ENCODE results near the gene DBN1.
A peak's percentile ranks its signal among the peaks of the same experiment; 100 is the strongest.

Gene DBN1

DNA sequence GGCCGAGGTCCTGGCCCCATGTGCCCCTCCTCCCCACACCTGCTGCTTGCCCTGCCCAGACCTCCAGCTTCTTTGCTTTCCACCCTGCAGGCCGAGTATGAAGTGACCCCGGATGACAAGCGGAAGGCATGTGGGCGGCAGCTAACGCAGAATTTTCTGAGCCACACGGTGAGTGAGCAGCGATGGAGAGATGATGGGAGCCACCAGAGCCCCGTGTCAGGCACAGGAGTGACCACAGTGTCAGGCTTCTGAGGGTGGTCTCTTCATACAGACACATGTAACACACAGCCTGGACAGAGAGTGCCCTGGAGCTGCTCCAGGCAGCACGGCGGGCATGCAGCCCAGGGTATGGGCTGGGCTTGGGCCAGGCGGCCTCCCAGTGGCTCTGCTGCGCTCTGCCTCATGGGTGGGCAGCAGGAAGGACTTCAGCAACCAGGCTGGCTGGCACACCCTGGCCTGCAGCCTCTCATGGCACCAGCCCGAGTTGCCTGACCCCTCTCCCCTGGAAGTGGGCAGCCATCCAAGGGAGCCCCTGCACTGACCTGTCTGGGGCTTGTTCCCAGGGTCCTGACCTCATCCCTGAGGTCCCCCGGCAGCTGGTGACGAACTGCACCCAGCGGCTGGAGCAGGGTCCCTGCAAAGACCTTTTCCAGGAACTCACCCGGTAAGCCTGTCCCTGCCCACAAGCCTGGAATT, 41.1 kb downstream of the DBN1 start:
- TF ChIP-seq EZH2 (IDR thresholded peaks at IDR 0.05; ENCODE audit: borderline replicate concordance, low read depth, low read length, severe bottlenecking): no peak
- TF ChIP-seq, protein P1, sequence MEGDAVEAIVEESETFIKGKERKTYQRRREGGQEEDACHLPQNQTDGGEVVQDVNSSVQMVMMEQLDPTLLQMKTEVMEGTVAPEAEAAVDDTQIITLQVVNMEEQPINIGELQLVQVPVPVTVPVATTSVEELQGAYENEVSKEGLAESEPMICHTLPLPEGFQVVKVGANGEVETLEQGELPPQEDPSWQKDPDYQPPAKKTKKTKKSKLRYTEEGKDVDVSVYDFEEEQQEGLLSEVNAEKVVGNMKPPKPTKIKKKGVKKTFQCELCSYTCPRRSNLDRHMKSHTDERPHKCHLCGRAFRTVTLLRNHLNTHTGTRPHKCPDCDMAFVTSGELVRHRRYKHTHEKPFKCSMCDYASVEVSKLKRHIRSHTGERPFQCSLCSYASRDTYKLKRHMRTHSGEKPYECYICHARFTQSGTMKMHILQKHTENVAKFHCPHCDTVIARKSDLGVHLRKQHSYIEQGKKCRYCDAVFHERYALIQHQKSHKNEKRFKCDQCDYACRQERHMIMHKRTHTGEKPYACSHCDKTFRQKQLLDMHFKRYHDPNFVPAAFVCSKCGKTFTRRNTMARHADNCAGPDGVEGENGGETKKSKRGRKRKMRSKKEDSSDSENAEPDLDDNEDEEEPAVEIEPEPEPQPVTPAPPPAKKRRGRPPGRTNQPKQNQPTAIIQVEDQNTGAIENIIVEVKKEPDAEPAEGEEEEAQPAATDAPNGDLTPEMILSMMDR (IDR thresholded peaks at IDR 0.05; ENCODE audit: borderline replicate concordance, extremely low read depth, low read length, poor library complexity, severe bottlenecking): no peak
- peaks cover 55% of the 10 kb centered on the region for H3K4me1 ChIP-seq (ENCODE audit: insufficient read depth, low read length)
- H3K27me3 ChIP-seq (ENCODE audit: insufficient read depth, low read length, poor library complexity): no peaks in the 10 kb centered on the region
- H3K27ac ChIP-seq (ENCODE audit: low read length): peak overlapping the region; percentile 78
- H3K79me2 ChIP-seq (ENCODE audit: insufficient read depth, low read length): peaks cover 38% of the 10 kb centered on the region
- DNase-seq (no peak), ATAC-seq (ENCODE audit: insufficient read depth, low read depth) (no peak)
- H4K20me1 ChIP-seq (ENCODE audit: insufficient read depth, low read length): peaks cover 68% of the 10 kb centered on the region
- peak overlapping the region; percentile 45 for H3K9ac ChIP-seq (ENCODE audit: low read depth, low read length)
- peaks cover 74% of the 10 kb centered on the region for H3K36me3 ChIP-seq (ENCODE audit: insufficient read depth, low read length)
- no peaks in the 10 kb centered on the region for H3K9me3 ChIP-seq (ENCODE audit: insufficient read depth, low read length, severe bottlenecking)
- peak overlapping the region; percentile 49 for H3K4me2 ChIP-seq (ENCODE audit: insufficient read depth, low read length)
- H2AFZ ChIP-seq (ENCODE audit: low read depth, low read length): no peak overlapping the region
- H3K4me3 ChIP-seq (ENCODE audit: low read depth in 1 of 2, low read length in 2 of 2): no peak overlapping the region

DNA sequence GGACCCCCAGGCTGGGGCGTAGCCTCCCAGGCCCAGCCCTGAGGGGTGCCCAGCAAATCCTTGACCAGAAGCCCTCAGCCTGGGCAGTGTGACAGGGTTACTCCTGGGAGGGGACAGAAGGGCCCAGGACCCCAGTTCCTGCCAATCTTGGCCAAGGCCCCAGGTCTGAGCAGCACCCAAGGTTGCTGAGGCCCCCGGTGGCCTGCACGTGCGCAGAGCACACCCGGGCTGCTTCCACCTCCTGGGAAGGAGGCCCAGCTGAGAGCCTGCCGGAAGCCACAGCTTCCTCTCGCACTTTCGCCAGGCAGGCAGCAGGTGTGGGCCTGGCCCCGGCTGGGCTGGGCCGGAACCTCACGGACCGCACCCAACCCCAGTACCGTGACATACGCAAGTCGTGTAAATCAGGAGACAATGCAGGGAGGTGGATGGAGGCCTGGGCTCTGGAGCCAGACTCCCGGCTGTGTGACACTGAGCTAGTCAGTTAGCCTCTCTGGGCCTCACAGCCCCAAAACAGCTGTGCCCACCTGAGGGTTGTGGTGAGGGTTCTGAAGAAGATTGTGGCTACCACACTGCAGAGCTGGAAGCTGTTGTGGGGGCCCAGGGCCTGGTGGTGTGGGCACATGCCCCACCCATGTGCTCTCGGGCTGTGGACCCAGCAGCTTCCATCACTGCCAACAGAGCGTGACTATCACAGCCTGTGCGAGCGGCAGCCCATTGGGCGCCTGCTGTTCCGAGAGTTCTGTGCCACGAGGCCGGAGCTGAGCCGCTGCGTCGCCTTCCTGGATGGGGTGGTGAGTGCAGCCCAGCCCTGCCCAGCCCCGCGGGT, 41.9 kb downstream of the DBN1 start:
- peak overlapping the region in 1 of 2 experiments; percentile 13; a peak in 1 of 4 replicates for H3K4me3 ChIP-seq (ENCODE audit: low read depth in 1 of 2, low read length in 2 of 2)
- TF ChIP-seq, protein P1 (IDR thresholded peaks at IDR 0.05; ENCODE audit: borderline replicate concordance, extremely low read depth, low read length, poor library complexity, severe bottlenecking): peak; percentile 3
- TF ChIP-seq EZH2 (IDR thresholded peaks at IDR 0.05; ENCODE audit: borderline replicate concordance, low read depth, low read length, severe bottlenecking): no peak
- DNase-seq (peak; percentile 92), ATAC-seq (ENCODE audit: insufficient read depth, low read depth) (peak; percentile 71)
- H3K4me2 ChIP-seq (ENCODE audit: insufficient read depth, low read length): peak overlapping the region; percentile 49
- H3K36me3 ChIP-seq (ENCODE audit: insufficient read depth, low read length): peaks cover 69% of the 10 kb centered on the region
- H3K27me3 ChIP-seq (ENCODE audit: insufficient read depth, low read length, poor library complexity): no peaks in the 10 kb centered on the region
- H4K20me1 ChIP-seq (ENCODE audit: insufficient read depth, low read length): peaks cover 70% of the 10 kb centered on the region
- H3K9ac ChIP-seq (ENCODE audit: low read depth, low read length): peak overlapping the region; percentile 45
- H3K4me1 ChIP-seq (ENCODE audit: insufficient read depth, low read length): peaks cover 60% of the 10 kb centered on the region
- H2AFZ ChIP-seq (ENCODE audit: low read depth, low read length): no peak overlapping the region
- H3K9me3 ChIP-seq (ENCODE audit: insufficient read depth, low read length, severe bottlenecking): no peaks in the 10 kb centered on the region
- peak overlapping the region; percentile 78 for H3K27ac ChIP-seq (ENCODE audit: low read length)
- peaks cover 45% of the 10 kb centered on the region for H3K79me2 ChIP-seq (ENCODE audit: insufficient read depth, low read length)

DNA sequence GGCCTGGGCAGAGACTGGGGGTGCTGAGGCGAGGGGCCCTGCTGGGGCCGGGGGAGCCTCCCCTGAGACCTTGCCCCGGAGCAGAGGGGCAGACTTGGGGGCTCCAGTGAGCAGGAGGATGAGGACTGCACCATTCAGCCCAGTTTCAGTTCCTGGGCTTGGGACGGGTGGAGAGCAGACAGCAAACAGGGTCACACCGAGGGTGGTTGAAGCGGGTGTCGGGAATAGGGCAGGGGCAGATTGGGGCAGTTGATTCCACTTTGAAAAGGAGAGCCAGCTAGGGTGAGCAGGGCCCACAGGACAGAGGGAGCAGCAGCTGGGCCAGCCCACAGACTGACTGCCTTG, 42.5 kb downstream of the DBN1 start:
- peaks cover 60% of the 10 kb centered on the region for H3K4me1 ChIP-seq (ENCODE audit: insufficient read depth, low read length)
- DNase-seq (no peak), ATAC-seq (ENCODE audit: insufficient read depth, low read depth) (peak; percentile 2; the same call in 1 of the 3 replicates)
- TF ChIP-seq, protein P1 (IDR thresholded peaks at IDR 0.05; ENCODE audit: borderline replicate concordance, extremely low read depth, low read length, poor library complexity, severe bottlenecking): no peak
- no peak for TF ChIP-seq EZH2 (IDR thresholded peaks at IDR 0.05; ENCODE audit: borderline replicate concordance, low read depth, low read length, severe bottlenecking)
- H3K9me3 ChIP-seq (ENCODE audit: insufficient read depth, low read length, severe bottlenecking): no peaks in the 10 kb centered on the region
- H3K36me3 ChIP-seq (ENCODE audit: insufficient read depth, low read length): peaks cover 65% of the 10 kb centered on the region
- no peak overlapping the region for H2AFZ ChIP-seq (ENCODE audit: low read depth, low read length)
- H3K4me2 ChIP-seq (ENCODE audit: insufficient read depth, low read length): peak overlapping the region; percentile 49
- peaks cover 70% of the 10 kb centered on the region for H4K20me1 ChIP-seq (ENCODE audit: insufficient read depth, low read length)
- peaks cover 45% of the 10 kb centered on the region for H3K79me2 ChIP-seq (ENCODE audit: insufficient read depth, low read length)
- H3K9ac ChIP-seq (ENCODE audit: low read depth, low read length): peak overlapping the region; percentile 45
- no peak overlapping the region for H3K4me3 ChIP-seq (ENCODE audit: low read depth in 1 of 2, low read length in 2 of 2)
- H3K27ac ChIP-seq (ENCODE audit: low read length): peak overlapping the region; percentile 78
- no peaks in the 10 kb centered on the region for H3K27me3 ChIP-seq (ENCODE audit: insufficient read depth, low read length, poor library complexity)
